Measurements from ENCODE around the gene CTSK.

CTSK gene

DNA sequence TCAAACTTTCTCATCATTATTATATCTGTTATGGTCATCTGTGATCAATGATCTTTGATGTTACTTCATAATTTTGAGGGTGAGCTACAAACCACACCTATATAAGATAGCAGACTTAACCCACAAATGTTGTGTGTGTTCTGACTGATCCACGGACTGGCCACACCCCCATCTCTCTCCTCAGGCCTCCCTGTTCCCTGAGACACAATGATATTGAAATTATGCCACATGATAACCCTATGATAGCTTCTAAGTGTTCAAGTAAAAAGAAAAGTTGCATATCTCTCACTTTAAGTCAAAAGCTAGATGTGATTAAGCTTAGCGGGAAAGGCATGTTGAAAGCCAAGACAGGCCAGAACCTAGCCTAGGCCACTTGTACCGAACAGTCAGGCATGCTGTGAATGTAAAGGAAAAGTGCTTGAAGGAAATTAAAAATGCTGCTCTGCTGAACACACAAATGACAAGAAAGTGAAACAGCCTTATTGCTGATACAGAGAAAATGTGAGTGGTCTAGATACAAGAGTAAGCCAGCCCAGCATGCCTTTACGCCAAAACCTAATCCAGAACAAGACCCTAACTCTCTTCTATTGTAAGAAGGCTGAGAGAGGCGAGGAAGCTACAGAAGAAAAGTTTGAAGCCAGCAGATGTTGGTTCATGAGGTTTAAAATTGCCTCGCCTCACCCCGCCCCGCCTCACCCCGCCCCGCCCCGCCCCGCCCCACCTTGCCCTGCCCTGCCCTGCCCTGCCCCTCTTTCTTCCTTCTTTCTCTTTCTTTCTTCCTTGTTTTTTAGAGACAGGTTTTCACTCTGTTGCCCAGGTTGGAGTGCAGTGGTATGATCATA lies 59.0 kb downstream of the CTSK start:
- peaks cover 5 to 40% of the 10 kb centered on the region in 2 donors for H3K4me1 ChIP-seq (ENCODE audit: control insufficient read depth in 2 of 2, insufficient read depth in 2 of 2, low read length in 2 of 2)
- H3K27me3 ChIP-seq (ENCODE audit: control insufficient read depth in 2 of 2, insufficient read depth in 2 of 2, low read length in 2 of 2) = no peaks in the 10 kb centered on the region
- H3K36me3 ChIP-seq (ENCODE audit: control insufficient read depth in 2 of 2, insufficient read depth in 2 of 2, low read length in 2 of 2) = peaks cover 54 to 57% of the 10 kb centered on the region in 2 donors
- H3K4me3 ChIP-seq (ENCODE audit: low read length in 2 of 2) = peak overlapping the region in 1 of 2 donors; percentile 30
- H3K9ac ChIP-seq (ENCODE audit: low read depth in 1 of 2, low read length in 2 of 2) = peak overlapping the region in 1 of 2 donors; percentile 34
- H3K27ac ChIP-seq (ENCODE audit: low read depth in 2 of 2, low read length in 2 of 2) = peak overlapping the region; percentile 83 to 90
- no peaks in the 10 kb centered on the region for H3K9me3 ChIP-seq (ENCODE audit: control insufficient read depth in 2 of 2, low read length in 2 of 2)
